ENCODE measurements around the gene PAQR6. TPM values are rescaled to one million over a fixed set of nuclear protein-coding genes. Genes with fewer than 3 reads are reported as not detected.

PAQR6 gene
- total and polyA plus RNA-seq, 9 donors = 0.25 to 1.8 (median 0.73) TPM

- H3K27ac ChIP-seq = no peak overlapping the region
- H3K9me3 ChIP-seq = no peaks in the 10 kb centered on the region
- H3K4me3 ChIP-seq = no peak overlapping the region
- no peaks in the 10 kb centered on the region for H3K4me1 ChIP-seq (ENCODE audit: insufficient read depth)
- 94 to 96% (median 94%) methylated on average over 5 of the region's 5 CpGs for WGBS, 3 donors
- no peaks in the 10 kb centered on the region for H3K27me3 ChIP-seq
- intact Hi-C loops (cut with DNase I) = loop anchor here in 1 of 4 donors (10.0 kb wide), 1 partner anchor 187 kb away; no protein-coding TSS in a partner anchor
- TF ChIP-seq CTCF (IDR thresholded peaks at IDR 0.05) (no peak), EP300 (IDR thresholded peaks at IDR 0.05) (no peak), POLR2A (IDR thresholded peaks at IDR 0.05) (no peak)
- no peak for DNase-seq
- H3K36me3 ChIP-seq = no peaks in the 10 kb centered on the region
These were observed 9.6 kb downstream of the PAQR6 start for GRCh38 chr1:156238248-156238647.

DNA sequence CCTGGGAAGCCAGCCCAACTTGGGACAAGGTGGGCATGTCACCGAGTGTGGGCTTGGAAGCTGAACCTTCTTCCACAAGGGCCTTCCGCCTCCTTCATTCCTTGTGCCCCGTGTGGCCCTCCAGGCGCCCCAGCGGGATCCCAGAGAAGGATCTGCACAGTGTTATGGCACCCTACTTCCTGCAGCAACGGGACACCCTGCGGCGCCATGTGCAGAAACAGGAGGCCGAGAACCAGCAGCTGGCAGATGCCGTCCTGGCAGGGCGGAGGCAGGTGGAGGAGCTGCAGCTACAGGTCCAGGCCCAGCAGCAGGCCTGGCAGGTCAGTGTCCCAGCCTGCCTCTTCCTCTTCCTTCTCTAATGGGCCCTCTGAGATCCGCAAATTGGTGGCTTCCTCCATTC, 11.7 kb downstream of the PAQR6 start:
- H3K36me3 ChIP-seq = no peaks in the 10 kb centered on the region
- 91 to 95% (median 95%) methylated on average over 12 of the region's 12 CpGs for WGBS, 3 donors
- no peak for DNase-seq
- intact Hi-C loops (cut with DNase I) = loop anchor here in 1 of 4 donors (10.0 kb wide), 1 partner anchor 189 kb away; no protein-coding TSS in a partner anchor
- TF ChIP-seq EP300 (IDR thresholded peaks at IDR 0.05) (no peak), POLR2A (IDR thresholded peaks at IDR 0.05) (no peak), CTCF (IDR thresholded peaks at IDR 0.05) (no peak)
- H3K9me3 ChIP-seq = no peaks in the 10 kb centered on the region
- H3K4me3 ChIP-seq = no peak overlapping the region
- H3K27me3 ChIP-seq = no peaks in the 10 kb centered on the region
- H3K27ac ChIP-seq = no peak overlapping the region
- H3K4me1 ChIP-seq (ENCODE audit: insufficient read depth) = no peaks in the 10 kb centered on the region

DNA sequence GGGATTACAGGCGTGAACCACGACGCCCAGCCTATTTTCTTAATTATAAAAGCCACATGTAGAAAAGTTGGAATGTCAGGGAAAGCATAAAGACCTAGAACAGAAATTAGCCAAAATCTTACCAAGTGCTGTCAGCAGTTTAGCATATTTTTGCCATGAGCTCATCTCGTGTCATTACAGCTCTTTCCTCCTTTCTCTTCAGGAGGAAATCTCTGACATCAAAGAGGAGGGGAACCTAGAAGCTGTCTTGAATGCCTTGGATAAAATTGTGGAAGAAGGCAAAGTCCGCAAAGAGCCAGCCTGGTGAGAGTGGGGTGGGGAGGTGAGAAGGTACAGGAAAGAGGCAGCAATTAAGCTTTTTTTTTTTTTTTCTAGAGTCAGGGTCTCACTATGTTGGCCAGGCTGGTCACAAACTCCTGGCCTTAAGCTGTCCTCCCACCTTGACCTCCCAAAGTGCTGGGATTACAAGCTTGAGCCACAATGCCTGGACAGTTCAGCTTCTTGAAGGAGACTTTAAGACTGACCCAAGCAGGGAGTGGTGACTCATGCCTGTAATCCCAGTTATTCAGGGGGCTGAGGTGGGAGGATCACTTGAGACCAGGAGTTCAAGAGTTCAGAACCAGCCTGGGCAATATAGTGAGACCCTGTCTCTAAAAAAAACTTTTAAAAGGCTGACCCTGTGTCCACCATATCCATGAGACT, 14.3 kb downstream of the PAQR6 start:
- Histone ChIP-seq H3K27me3 (no peaks in the 10 kb centered on the region), H3K9me3 (no peaks in the 10 kb centered on the region), H3K27ac (no peak overlapping the region), H3K36me3 (no peaks in the 10 kb centered on the region), H3K4me3 (no peak overlapping the region), H3K4me1 (ENCODE audit: insufficient read depth) (no peaks in the 10 kb centered on the region)
- no peak for TF ChIP-seq POLR2A (IDR thresholded peaks at IDR 0.05)
- no peak for TF ChIP-seq CTCF (IDR thresholded peaks at IDR 0.05)
- TF ChIP-seq EP300 (IDR thresholded peaks at IDR 0.05) = no peak
- 77 to 86% (median 85%) methylated on average over 5 of the region's 5 CpGs for WGBS, 3 donors
- no peak for DNase-seq
- intact Hi-C loops (cut with DNase I) = loop anchor here in 2 of 4 donors (5.0 to 10.0 kb wide), 2 partner anchors 146 to 191 kb away; no protein-coding TSS in a partner anchor

GRCh38 chr1:156232201-156232894, 15.5 kb downstream of the PAQR6 start:
- 91 to 95% (median 92%) methylated on average over 12 of the region's 12 CpGs for WGBS, 3 donors
- Histone ChIP-seq H3K36me3 (no peaks in the 10 kb centered on the region), H3K9me3 (no peaks in the 10 kb centered on the region), H3K27ac (no peak overlapping the region), H3K4me1 (ENCODE audit: insufficient read depth) (no peaks in the 10 kb centered on the region), H3K27me3 (no peaks in the 10 kb centered on the region), H3K4me3 (no peak overlapping the region)
- no peak for DNase-seq
- intact Hi-C loops (cut with DNase I) = loop anchor here in 2 of 4 donors (5.0 to 10.0 kb wide), 2 partner anchors 145 to 192 kb away; no protein-coding TSS in a partner anchor
- TF ChIP-seq CTCF (IDR thresholded peaks at IDR 0.05) (no peak), EP300 (IDR thresholded peaks at IDR 0.05) (no peak), POLR2A (IDR thresholded peaks at IDR 0.05) (no peak)
